Ovary (tissue), 9 donors: ENCODE results near the gene LRRC32. TPM values are rescaled to one million over a fixed set of nuclear protein-coding genes. Genes with fewer than 3 reads are reported as not detected.
A peak's percentile ranks its signal among the peaks of the same experiment; 100 is the strongest.

Experiments used
- DNase-seq, 5 donors: peaks; one replicate each; pipeline ENCODE4 v3.0.0-alpha.2; 2019 to 2020
- H3K27ac ChIP-seq, 2 donors: fragments of 200-600 bp; one replicate each; pipeline versions ENCODE4 v1.5.1 to v1.8.0; 2019 to 2022
- H3K27me3 ChIP-seq: fragments of 200-600 bp; one replicate; pipeline ENCODE4 v1.8.0; 2022
- H3K36me3 ChIP-seq: fragments of 200-600 bp; sonication (generic); one replicate; pipeline ENCODE4 v1.5.1; 2019
- H3K4me1 ChIP-seq: one replicate; pipeline ENCODE4 v1.8.1; 2013; ENCODE audit warnings: mild to moderate bottlenecking, moderate library complexity; ENCODE audit not compliant: insufficient read depth
- H3K4me3 ChIP-seq: fragments of 200-600 bp; sonication (generic); one replicate; pipeline ENCODE4 v1.5.1; 2017
- H3K9me3 ChIP-seq, 2 donors: fragments of 200-600 bp in 1 of 2; sonication (generic) in 1 of 2; one replicate each; pipeline versions ENCODE4 v1.5.1 to v1.8.1; 2013 to 2019; ENCODE audit warnings: mild to moderate bottlenecking in 1 of 2, moderate library complexity in 1 of 2
- EP300 ChIP-seq: sonication (generic); formaldehyde crosslinking; IDR thresholded peaks from one replicate; pipeline ENCODE4 v1.6.1; 2017; ENCODE audit warnings: antibody characterized with exemption
- POLR2A ChIP-seq: fragments of 450-650 bp; IDR thresholded peaks from one replicate; pipeline ENCODE4 v1.6.1; 2017; ENCODE audit warnings: antibody characterized with exemption, mild to moderate bottlenecking, moderate library complexity
- WGBS, 3 donors: extraction: QIAGEN DNeasy Blood & Tissue Kit in 1 of 3; methylation state at CpG; one replicate each; pipeline versions ENCODE4 v1.1.5 to v1.1.7; 2013 to 2017; 5-methylcytosine and 5-hydroxymethylcytosine counted together
- intact Hi-C, 4 donors: fragments of 100-400 bp; cut with DNase I; formaldehyde crosslinking; loops; one replicate each; pipeline versions ENCODE4 v1.11.0 to v1.15.1; 2022 to 2023
- polyA plus RNA-seq, 2 donors: library from polyadenylated mRNA; stranded (reverse); fragments of 200-250 nt in 1 of 2; fragments of 350-450 nt in 1 of 2; fragmentation: Illumina TruSeq in 1 of 2; extraction: RNeasy Lipid Tissue Mini Kit (QIAGEN cat#74804) in 1 of 2; gene quantifications; one replicate each; pipeline ENCODE4 v1.2.3, GENCODE V29; 2013 to 2014
- total RNA-seq, 7 donors: library from RNA; depleted of rRNA in 2 of 7; stranded (reverse); fragments of >200 nt in 2 of 7; fragmentation: NEBNext Ultra II Directional in 3 of 7; extraction: Animal tissue kit (Norgen Biotek cat#: 25700) in 3 of 7; gene quantifications; one replicate each; pipeline versions ENCODE4 v1.1.0 to v1.2.4, GENCODE V29; 2016 to 2023
- TF ChIP-seq, protein P1 (sequence below), 3 donors: fragments of 450-650 bp in 2 of 3; fragments of 200-600 bp in 1 of 3; IDR thresholded peaks; one replicate each; pipeline versions ENCODE4 v1.5.1 to v1.8.0; 2016 to 2022; ENCODE audit warnings: antibody characterized with exemption in 3 of 3, mild to moderate bottlenecking in 1 of 3
- donor health status: DM: no; HTN: no; CAD: no; lungs with moderate emphysema.
- donor health status: DM: no; HTN: no; CAD: no.
- donor health status: Bipolar disorder and iron deficiency.
- donor health status: DM: yes; HTN: yes; CAD: no.
- donor health status: DM: no; HTN: no; CAD: no.
- donor health status: DM: yes; HTN: yes; CAD: no.

The LRRC32 gene
- total and polyA plus RNA-seq, 9 donors = 3.2 to 47.1 (median 29.5) TPM

- 35 to 41% (median 40%) methylated on average over 2 of the region's 2 CpGs for WGBS, 3 donors
These were observed 20.6 kb downstream of the LRRC32 start for GRCh38 chr11:76649851-76650372.

DNA sequence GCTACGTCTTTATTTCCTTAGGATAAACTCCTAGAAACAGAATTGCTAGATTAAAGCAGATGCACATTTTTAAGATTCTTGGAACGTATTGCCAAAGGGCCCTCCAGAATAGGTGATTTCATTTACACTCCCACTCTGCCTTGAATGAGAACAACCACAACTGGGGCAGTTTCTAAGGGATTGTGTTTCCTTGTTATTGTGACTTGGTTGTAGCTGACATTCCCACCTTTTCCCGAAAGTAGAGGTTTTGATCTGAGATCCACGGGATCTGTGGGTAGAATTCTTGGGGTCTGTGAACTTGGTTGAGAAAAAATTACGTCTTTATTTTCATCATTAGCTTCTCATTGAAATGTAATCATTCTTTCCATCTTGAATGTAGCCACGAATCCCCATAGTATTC, 21.5 kb downstream of the LRRC32 start:
- Histone ChIP-seq H3K36me3 (no peaks in the 10 kb centered on the region), H3K4me1 (peaks cover 10% of the 10 kb centered on the region), H3K9me3 (no peaks in the 10 kb centered on the region), H3K27me3 (no peaks in the 10 kb centered on the region), H3K27ac (no peak overlapping the region), H3K4me3 (no peak overlapping the region)
- intact Hi-C loops = no loop called here
- 24 to 29% (median 28%) methylated on average over 6 of the region's 6 CpGs for WGBS, 3 donors
- peak in 1 of 5 donors; percentile 2 for DNase-seq
- TF ChIP-seq EP300 (no peak), POLR2A (no peak)
- TF ChIP-seq, protein P1, sequence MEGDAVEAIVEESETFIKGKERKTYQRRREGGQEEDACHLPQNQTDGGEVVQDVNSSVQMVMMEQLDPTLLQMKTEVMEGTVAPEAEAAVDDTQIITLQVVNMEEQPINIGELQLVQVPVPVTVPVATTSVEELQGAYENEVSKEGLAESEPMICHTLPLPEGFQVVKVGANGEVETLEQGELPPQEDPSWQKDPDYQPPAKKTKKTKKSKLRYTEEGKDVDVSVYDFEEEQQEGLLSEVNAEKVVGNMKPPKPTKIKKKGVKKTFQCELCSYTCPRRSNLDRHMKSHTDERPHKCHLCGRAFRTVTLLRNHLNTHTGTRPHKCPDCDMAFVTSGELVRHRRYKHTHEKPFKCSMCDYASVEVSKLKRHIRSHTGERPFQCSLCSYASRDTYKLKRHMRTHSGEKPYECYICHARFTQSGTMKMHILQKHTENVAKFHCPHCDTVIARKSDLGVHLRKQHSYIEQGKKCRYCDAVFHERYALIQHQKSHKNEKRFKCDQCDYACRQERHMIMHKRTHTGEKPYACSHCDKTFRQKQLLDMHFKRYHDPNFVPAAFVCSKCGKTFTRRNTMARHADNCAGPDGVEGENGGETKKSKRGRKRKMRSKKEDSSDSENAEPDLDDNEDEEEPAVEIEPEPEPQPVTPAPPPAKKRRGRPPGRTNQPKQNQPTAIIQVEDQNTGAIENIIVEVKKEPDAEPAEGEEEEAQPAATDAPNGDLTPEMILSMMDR (IDR thresholded peaks at IDR 0.05) = no peak

More at GRCh38 chr11:76649851-76650372, 20.6 kb downstream of the LRRC32 start:
- peak in 2 of 5 donors; percentile 2 to 7 for DNase-seq
- Histone ChIP-seq H3K4me1 (peaks cover 17% of the 10 kb centered on the region), H3K9me3 (no peaks in the 10 kb centered on the region), H3K27ac (no peak overlapping the region), H3K36me3 (no peaks in the 10 kb centered on the region), H3K4me3 (no peak overlapping the region), H3K27me3 (no peaks in the 10 kb centered on the region)
- TF ChIP-seq, protein P1 (IDR thresholded peaks at IDR 0.05) = no peak
- TF ChIP-seq POLR2A (no peak), EP300 (no peak)
- intact Hi-C loops = no loop called here

DNA sequence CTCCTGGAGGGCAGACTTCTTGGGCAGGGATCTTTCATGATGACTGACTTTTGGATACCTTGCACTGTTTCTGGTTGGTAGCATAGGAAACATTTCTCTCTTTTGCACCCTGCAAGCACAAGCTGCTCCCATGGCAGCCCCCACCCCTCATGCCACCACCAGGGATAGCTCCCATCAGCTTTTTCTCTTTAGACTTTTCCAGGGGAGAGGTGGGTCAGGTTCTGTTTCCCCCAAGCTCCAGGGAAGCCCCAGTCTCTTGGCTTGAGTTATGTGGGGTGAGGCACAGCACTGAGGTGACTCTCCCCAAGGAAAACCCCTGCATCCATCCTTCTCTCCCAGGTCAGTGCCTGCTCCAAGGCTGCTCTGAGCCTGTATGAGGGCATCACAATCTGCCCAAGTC, 22.5 kb downstream of the LRRC32 start:
- peak in 2 of 5 donors; percentile 3 for DNase-seq
- H3K27ac ChIP-seq = no peak overlapping the region
- no peaks in the 10 kb centered on the region for H3K27me3 ChIP-seq
- no peak overlapping the region for H3K4me3 ChIP-seq
- H3K4me1 ChIP-seq = peaks cover 5% of the 10 kb centered on the region
- no peaks in the 10 kb centered on the region for H3K9me3 ChIP-seq
- no peaks in the 10 kb centered on the region for H3K36me3 ChIP-seq
- intact Hi-C loops = no loop called here
- TF ChIP-seq POLR2A = no peak
- no peak for TF ChIP-seq EP300
- TF ChIP-seq, protein P1 (IDR thresholded peaks at IDR 0.05) = no peak

GRCh38 chr11:76646882-76647534, 23.5 kb downstream of the LRRC32 start:
- Histone ChIP-seq H3K27ac (no peak overlapping the region), H3K36me3 (no peaks in the 10 kb centered on the region), H3K9me3 (no peaks in the 10 kb centered on the region), H3K27me3 (no peaks in the 10 kb centered on the region), H3K4me3 (no peak overlapping the region), H3K4me1 (peaks cover 5% of the 10 kb centered on the region)
- intact Hi-C loops = no loop called here
- no peak for DNase-seq
- 77 to 89% (median 89%) methylated on average over 4 of the region's 4 CpGs for WGBS, 3 donors
- TF ChIP-seq, protein P1 (IDR thresholded peaks at IDR 0.05) = no peak
- TF ChIP-seq POLR2A (no peak), EP300 (no peak)
